Stimulated activated CD4-positive, alpha-beta T cell treated with anti-CD3 and anti-CD28 coated beads, Interleukin-1b, Interleukin-23, amount 100 ng/mL, for 48 hours (primary cell): ENCODE results near the gene ARHGEF9.
"Not testable (repeated sequence)": the region's sequence is repeated elsewhere in the genome, so short reads cannot be mapped to it uniquely, and the experiment has no call there.

ENCODE experiments used
- DNase-seq: peaks from one replicate; pipeline ENCODE4 v3.0.0-alpha.2; 2020

ARHGEF9 gene

DNA sequence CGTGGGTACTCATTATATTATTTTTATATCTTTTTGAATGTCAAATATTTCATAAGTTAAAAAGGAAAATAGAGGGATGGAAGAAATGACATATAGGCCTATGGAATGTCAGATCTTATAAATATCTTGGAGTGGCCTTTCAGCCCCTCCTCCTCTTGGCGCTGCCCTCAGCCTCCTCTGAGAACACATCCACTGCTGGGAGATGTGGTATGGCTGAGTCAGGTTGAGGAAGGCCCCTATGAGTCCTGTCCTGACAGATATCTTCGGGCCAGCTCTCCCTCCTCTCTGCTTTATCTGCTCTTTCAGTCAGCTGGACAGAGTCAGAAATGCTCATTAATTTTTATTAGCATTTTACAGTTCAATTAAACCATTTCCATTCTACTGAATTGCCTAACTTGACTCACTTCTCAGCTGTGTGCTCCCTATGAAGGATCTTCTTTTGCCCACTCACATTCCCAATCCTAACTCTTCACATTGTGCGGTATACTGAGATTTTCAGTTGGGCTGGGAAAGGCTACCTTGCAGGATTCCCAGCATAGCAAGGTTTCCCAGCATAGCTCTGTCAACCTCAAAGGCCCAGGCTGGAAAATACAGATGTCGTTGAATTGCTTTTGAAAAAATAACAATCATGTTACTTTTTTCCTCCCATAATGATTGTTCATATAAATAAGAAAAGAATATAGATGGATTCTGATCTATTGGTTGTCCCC lies 128.0 kb downstream of the ARHGEF9 start:
- DNase-seq: no peak

DNA sequence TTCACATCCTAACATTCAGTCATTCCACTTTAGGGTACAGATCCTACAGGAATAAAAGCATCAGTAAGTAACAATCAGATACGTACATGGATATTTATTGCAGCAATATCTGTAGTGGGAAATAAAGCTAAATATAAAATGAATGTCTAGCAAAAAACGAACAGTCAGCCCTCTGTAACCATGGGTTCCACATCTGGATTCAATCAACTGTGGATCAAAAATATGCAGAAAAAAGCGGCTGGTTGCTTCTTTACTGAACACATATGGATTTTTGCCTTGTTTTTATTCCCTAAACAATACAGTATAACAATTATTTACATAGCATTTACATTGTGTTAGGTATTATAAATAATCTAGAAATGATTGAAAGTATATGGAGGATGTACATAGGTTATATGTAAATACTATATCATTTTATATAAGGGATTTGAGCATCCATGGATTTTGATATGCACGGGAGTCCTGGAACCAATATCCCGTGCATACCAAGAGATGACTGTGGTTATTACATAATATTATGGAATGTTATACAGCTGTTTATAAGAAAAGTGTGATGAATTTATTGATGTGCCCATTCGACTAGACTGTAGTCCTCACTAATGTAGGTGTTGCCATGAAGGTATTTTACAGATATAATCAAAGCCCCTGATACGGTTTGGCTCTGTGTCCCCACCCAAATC lies 132.8 kb downstream of the ARHGEF9 start:
- DNase-seq: no peak

- not testable (repeated sequence) for DNase-seq
These were observed 139.3 kb downstream of the ARHGEF9 start for GRCh38 chrX:63645748-63646147.

DNA sequence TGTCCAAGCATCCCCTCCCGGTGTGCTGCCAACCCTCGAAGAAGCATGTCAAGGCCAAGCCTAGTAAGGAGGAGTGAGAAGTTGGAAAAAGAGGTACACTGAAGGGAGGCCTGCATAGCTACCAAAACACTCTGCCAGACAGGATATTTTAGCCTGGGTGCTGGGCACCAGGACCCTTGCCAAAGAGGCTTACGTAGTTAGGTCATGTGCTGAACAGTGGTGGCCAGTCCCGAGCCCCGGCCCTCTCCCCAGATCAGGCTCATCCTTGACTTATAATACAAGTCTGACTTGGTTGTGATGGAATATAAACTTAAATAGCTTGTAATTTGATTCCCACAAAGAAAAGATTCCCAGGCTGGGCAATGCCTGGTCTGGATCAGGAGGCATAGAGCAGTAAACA lies 149.3 kb downstream of the ARHGEF9 start:
- DNase-seq: no peak

DNA sequence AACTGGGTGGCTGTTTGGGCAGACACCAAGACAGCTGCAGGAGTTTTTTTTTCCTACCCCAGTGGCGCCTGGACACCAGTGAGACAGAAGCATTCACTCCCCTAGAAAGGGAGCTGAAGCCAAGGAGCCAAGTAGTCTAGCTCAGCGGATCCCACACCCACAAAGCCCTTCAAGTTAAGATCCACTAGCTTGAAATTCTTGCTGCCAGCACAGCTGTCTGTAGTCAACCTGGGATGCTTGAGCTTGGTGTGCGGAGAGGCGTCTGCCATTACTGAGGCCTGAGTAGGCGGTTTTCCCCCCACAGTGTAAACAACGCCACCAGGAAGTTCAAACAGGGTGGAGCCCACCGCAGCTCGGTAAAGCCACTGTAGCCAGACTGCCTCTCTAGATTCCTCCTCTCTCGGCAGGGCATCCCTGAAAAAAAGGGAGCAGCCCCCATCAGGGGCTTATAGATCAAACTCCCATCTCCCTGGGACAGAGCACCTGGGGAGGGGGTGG lies 171.4 kb downstream of the ARHGEF9 start:
- no peak for DNase-seq

DNA sequence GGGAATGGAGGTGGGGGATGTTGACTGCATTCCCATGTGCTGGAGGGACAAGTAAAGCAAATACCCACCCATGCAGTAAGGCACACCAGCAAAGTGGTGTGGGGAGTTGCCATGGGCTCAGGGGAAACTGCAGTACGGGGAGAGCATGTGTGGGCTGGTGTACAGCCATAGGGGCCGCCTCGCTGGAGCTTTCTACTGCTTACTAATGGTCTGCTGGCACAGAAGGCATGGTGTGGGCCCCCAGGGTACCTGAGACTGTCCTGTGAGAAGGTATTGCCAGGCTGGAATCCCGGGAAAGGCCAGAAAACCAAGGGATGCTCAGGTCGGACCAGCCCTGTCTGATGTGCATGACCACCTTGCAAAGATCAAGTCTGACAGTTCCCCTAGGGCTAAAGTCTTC lies 199.1 kb downstream of the ARHGEF9 start:
- DNase-seq: no peak
